Stimulated activated CD4-positive, alpha-beta T cell treated with anti-CD3 and anti-CD28 coated beads, Interleukin-12 subunit alpha, Interleukin-12 subunit beta, amount 100 ng/mL, for 4 hours (primary cell): ENCODE data around the gene PHPT1.
"Not testable (repeated sequence)": the region's sequence is repeated elsewhere in the genome, so short reads cannot be mapped to it uniquely, and the experiment has no call there.

Experiments
- DNase-seq: peaks from one replicate; pipeline ENCODE4 v3.0.0-alpha.2; 2020

The PHPT1 gene

DNA sequence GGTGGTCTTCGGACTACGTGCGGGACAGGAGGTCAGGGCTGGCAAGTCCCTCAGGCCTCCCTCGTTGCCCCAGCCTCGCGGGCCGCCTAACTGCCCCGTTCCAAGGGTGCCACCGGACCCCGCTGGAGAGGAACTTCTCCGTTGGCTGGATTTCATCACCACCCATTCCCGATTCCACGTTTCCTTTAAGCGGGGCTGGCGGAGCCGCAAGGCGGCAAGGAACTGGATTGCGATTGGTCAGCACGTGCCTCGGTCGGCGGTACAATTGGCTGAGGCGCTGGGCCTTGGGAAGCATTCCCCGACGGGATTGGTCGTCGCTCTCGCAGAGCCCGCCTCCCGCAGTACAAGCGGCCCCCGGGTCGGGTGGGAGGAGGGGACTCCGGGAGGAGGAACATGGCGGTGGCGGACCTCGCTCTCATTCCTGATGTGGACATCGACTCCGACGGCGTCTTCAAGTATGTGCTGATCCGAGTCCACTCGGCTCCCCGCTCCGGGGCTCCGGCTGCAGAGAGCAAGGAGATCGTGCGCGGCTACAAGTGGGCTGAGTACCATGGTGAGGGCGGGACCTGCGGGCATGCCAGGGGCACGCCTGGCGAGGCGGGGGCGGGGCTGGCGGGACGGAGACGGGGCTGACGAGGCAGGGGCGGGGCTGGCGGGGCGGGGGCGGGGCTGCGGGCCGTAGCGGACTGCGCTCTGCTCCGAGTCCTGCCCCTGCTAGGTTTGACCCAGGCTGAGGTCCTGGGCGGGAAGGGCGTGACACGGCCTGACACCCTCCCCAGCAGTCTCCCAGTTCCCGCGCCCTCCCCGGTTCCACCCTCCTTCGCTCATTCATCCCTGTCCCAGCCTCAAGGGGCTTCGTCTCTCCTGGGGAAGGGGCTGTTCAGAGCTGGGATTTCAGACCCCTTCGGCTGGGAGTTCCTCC, at the start of gene PHPT1:
TSS of gene PHPT1 (plus strand) at position 372 of the 922 bp plus-strand sequence. CDS start at position 394, 22 bp downstream.
- DNase-seq, result peak; percentile 94

DNA sequence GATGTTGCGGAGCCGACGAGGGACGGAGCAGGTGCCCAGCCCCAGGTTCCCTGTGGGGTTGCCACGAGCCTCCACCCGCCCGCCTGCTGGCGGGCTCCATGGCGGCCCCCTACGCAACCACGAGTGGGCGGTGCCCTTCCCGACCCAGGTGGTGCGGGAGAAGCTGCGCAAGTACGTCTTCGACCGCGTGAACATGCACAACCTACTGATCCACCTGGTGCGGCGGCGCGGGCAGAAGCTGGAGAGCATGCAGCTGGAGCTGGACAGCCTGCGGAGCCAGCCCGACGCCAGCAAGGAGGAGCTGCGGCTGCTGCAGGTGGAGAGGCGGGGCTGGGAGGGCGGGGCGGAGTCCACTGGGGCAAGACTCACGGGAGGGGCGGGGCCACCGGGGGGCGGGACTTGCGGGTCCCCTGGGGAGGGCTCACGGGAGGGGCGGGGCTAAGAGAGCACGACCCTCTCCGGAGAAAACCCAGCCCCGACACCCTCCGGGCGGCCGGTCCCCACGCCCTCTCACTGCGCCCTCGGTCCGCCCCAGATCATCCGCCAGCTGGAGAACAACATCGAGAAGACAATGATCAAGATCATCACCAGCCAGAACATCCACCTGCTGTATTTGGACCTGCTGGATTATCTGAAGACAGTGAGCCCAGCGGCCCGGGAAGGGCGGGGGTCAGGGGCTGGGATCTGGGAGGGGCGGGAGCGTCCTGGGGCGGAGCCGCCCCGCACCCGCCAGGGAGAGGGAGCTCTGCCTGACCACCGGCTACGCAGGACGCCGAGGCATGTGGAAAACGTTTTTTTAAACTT, 49.2 kb upstream of the PHPT1 start:
- DNase-seq, result peak; percentile 90

DNA sequence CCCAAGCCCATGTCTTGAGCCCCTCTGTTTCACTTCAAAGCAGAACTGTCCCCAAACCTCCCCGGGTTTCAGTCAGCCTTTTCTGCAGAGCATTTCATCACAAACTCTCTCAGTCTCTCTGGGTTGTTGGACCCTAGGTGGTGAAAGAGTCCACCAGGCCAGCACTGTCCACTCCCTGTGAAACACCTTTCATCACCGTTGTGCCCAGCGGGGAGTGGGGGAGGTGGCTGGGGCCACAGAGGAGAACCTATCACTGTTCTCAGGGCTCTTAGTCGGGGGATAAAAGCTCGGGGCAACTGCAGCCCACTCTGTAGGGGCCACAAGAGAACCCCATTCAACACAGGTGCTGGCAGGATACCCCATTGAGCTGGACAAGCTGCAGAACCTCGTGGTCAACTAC, 46.9 kb upstream of the PHPT1 start:
- DNase-seq, result no peak

DNA sequence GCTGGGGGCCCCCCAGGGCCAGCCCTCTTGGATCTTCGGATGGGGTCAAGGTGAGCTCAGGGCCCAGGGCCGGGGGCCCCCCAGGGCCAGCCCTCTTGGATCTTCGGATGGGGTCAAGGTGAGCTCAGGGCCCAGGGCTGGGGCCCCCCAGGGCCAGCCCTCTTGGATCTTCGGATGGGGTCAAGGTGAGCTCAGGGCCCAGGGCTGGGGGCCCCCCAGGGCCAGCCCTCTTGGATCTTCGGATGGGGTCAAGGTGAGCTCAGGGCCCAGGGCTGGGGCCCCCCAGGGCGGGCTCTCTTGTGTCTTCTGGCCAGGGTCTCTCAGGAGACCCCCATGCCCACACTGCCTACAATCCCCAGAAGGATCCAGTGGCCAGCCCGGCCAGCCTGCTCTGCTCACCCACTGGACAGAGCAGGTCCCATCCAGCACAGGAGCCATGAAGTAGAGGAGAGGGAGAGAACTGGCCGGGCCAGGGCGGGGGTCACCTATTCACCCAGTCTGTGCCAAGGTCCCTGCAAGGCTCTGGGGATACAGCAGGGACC, 46.1 kb upstream of the PHPT1 start:
- DNase-seq, result not testable (repeated sequence)

DNA sequence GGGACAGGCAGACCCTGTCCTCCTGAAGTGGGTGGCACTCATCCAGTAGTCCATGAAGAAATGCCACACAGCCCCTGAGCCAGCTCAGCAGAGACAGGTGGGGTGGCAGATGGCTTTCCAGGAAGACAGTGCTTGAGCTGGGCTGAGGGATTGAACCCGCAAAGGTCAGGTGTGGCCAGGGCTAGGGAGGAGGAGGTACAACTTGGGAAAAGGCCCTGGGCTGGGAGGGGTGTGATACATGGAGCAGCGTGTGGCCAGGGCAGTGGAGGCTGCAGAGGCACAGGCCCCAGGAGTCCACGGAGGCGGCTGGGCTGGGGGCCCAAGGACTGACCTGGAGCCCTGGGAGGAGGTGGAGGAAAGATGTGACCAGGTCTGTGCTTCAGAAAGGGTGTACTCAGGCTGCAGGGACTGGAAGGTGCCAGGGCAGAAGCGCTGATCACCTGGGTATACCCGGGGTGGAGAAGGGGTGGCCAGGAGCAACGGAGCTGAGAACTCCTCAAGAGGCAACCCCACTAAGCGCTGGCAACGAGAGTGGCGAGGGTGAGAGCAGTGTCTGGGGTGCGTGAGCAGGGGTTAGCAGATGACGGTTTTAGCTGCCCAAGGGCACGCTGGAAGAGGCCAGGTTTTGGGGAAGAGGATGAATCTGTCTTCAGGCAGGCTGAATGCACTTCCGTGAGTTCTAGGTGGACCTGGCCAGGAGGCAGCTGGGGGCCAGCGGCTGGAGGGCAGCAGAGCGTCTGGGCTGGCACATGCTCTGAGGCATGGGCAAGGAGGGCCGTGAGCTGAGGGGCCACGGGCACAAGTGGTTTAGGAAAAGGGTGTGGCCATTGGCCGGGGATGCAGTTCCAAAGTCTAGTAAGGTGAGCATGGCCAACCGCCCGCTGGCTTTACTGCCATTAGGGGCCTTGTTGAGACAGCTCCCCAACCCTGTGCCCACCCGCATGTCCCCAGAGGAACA, 45.4 kb upstream of the PHPT1 start:
- DNase-seq, result no peak

DNA sequence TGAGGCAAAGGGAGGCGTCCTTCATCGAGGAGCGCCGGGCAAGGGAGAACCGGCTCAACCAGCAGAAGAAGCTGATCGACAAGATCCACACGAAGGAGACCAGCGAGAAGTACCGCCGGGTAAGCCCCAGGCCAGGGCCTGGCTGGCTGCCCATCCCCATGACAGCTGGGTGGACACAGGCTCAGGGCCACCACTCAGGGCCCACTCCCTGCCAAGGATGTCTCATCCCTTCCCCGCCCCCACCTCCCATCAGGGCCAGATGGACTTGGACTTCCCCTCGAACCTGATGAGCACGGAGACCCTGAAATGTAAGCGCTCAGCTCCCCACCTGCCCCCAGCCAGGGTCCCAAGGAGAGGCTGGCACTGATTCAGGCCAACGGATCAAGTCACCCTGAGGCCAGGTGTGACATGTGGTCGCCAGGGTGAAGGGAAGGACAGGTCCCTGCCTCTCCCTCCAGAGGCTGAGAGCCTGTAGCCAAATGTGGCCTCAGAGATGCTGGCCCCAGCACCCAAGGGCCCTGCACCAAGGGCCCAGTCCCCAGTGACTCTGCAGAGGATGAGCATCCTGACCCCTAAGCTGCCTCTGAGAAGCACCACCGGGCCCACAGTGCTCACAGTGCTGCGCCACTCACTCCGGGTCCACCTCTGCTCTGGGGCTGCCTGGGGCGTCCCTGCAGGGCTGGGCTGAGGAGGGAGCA, 44.6 kb upstream of the PHPT1 start:
- DNase-seq, result no peak

DNA sequence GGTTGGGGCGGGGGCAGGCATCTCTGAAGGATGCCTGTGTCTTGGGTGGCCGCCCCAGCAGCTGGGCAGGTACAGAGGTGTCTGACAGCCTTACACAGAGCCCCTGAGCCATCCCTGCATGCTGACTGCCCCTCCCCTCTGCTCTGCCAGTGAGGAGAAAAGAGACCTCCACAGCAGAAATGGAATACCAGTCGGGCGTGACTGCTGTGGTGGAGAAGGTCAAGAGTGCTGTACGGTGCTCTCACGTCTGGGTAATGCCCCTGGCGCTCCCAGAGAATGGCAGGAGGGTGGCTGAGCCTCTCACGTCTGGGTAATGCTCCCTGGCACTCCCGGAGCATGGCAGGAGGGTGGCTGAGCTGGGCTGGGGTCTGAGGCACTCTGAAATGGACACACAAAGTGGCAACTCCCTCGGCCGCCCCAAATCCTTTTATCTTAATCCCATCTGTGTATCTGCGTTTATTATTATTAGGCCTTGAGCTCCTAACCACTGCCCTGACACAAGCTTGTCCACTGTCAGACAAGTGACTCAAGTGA, 43.9 kb upstream of the PHPT1 start:
- no peak for DNase-seq

DNA sequence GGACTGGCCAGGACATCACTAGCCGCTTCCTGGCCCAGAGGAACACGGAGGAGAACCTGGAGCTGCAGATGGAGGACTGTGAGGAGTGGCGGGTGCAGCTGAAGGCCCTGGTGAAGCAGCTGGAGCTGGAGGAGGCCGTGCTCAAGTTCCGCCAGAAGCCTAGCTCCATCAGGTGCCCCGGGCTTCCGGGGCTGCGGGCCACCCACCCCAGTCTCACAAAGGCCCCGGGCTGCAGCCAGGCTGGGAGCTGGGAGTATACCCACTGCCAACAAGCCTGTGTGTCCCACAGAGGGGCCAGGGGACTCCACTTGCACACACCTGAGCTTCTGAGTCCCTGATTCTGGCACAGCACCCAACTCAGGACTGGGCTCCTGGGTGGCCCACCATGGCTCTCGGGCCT, 43.1 kb upstream of the PHPT1 start:
- no peak for DNase-seq

DNA sequence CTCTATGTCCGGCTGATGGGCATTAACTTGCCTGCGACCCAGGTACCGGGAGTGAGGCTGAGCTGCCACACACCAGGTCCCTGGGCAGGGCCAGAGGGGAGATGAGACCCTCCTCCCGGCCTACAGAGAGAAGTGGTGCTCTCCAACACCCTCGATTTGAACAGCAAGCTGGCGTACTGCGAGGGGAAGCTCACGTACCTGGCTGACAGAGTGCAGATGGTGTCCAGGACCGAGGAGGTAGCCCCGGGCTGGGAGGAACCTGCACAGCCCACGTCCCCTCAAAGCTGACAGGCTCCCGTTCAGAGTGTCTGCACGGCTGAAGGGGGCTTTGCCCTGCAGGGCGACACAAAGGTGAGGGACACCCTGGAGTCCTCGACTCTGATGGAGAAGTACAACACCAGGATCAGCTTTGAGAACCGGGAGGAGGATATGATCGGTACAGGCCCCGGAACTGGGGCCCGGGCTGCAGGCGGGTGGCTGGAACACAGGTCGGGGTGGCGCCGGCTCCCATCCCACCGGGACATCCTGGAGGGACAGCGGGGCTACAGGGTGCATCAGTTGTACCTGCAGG, 42.5 kb upstream of the PHPT1 start:
- DNase-seq, result no peak

DNA sequence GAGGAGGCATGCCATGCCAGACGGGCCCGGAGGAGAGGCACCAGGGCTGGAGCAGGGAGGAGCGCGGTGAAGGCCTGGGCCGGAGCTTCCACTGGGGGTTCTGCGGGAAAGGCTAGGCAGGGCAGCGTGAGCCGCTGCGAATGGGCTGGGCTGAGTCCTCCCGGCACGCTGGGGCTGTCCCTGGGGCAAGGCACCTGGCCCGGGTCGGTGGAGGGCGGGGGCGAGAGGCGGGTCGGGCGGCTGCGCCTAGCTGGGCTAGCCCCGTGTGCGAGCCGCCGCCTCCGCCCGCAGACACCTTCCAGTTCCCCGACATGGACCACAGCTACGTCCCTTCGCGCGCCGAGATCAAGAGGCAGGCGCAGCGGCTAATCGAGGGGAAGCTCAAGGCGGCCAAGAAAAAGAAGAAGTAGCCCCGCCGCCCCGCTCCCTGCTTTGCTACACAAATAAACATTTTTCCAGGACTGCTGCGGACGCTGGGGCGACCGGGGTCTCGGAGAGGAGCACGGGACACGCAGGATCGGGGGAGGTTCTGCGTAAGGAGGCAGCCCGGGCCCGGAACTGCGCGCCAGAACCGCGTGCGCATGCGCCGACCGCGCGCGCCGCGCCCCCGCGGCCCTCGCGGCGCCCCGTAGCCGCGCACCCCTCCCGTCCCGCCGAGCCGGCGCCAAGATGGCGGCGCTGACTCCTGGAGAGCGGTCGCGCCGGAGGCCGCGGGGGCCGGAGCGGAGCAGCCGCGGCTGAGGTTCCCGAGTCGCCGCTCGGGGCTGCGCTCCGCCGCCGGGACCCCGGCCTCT, 41.7 kb upstream of the PHPT1 start, which contains the start of gene RABL6:
TSS of gene RABL6 (plus strand) at position 668 of the 794 bp plus-strand sequence. CDS start 249 bp downstream, outside the sequence.
- peak; percentile 77 for DNase-seq

DNA sequence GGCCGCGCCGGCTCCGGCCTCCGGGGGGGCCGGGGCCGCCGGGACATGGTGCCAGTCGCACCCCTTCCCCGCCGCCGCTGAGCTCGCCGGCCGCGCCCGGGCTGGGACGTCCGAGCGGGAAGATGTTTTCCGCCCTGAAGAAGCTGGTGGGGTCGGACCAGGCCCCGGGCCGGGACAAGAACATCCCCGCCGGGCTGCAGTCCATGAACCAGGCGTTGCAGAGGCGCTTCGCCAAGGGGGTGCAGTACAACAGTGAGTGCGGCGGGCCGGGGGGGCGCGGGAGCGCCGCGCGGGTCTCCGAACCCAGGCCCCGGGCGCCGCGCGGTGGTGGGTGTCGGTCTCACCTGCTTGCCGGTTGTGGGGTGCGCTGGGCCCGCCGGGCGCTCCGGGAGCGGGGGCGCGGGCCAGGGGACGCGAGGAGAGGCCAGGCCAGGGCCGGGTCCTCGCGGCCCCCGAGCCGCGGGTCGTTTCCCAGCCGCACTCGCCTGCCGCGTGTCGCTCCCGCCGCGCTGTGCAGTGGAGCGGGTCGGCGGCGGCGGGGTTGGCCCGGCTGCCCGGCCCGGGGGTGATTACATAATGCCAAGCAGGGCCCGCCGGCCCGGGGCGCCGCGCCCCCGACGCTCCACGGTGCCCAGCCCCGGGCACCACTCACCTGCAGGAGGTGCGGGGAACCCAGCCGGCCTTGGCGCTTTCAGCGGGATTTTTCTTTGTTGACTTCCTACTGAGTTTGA, 41.0 kb upstream of the PHPT1 start:
- DNase-seq, result peak; percentile 52

DNA sequence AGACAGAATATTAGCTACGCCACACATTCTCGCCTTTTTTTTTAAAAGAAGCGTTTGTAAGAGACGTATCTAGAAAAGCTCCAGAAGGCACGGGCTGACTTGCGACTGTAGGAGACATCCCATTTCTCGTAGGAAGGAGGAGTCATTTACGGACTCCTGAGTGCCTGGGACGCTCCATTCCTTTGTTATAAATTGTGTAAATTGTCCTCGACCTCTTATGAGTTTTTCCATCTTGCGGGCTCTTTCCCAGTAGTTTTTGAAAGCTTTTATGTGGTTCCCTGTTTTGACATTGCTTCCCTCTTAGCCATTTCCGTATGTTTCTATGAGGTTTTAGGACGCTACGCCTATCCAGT, 40.4 kb upstream of the PHPT1 start:
- DNase-seq, result no peak

DNA sequence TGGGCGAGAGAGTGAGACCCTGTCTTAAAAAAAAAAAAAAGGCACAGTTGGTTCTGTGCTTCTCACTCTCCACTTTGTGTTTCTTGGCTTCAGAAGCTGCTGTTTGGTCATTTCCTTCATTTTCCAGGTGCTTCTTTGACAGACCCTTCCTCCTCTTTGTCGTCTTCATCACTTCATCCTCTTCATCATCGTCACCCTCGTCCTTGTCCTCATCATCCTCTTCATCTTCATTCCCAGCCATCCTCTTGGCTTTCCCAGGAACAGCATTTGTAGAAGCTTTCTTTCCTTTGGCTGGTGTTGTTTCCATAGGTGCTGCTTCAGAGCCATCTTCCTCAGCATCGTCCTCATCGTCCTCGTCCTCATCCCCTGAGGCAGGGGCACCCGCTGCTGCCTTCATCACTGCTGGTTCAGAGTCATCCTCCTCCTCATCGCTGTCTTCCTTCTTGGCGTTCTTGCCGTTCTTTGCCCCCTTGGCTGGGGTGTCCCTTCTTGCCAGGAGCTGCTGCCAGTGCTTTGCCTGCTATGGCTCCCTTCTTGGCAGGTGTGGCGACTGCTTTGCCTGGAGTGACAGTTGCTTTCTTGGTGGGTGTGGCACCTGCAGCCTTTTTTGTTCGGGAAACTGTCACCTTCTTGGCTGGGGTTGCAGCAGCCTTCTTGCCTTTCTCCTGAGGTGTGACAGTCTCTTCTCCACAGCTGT, 34.3 kb upstream of the PHPT1 start:
- no peak for DNase-seq

DNA sequence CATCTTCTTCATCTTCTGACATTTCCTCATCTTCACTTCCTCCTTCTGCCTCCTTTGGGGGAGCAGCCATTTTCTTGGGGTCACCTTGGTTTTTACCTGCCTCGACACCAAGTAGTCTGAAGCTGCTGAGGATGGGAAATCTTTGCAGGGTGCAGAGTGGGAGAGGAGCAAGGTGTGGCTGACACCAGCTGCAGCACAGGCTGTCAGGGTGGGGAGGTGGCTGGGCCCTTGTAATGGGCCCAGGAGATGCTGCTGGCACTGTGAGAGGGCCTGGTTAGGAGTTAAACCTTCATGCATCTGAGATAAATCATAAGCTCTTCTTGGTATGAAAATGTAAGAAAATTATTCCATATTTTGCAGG, 33.8 kb upstream of the PHPT1 start:
- no peak for DNase-seq

DNA sequence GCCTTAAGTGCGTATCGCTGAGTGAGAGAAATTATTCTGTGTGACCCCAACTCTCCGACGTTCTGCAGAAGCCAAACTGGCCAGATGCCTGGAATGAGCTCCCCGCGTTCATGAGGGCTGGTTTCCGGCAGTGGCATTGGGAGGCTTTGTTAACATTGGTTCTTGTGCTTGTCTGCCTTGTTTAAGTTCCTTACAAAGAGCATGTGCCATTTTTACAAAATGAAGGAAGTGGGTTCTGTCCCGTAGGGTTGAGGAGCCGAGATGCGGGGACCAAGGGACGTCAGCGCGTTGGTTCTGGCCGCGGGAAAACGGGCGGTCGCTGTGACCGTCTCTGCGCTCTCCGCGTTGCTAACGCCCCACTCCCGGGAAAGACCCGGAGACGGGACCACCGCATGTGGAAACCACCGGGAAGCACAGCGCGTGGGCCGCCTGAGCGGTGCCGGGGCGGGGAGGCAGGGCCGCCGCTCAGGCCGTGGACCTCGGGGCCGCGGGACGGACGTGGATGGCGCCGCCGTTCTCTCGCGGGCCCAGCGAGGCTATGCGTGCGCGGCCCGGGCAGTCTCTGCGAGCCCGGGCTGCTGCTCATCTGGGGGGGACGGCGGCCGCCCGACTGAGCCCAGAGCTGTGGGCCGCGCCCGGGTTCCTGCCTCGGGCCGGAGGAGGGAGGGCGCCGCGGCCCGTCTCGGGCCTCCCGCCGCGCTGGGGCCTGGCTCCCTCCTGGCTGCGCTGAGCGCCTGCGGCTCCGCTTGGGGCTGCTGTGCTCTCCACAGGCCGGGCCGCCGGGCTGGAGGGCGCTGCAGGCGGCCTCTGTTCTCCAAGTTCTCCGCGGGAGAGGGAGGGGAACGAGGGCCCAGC, 28.0 kb upstream of the PHPT1 start:
- DNase-seq, result no peak

DNA sequence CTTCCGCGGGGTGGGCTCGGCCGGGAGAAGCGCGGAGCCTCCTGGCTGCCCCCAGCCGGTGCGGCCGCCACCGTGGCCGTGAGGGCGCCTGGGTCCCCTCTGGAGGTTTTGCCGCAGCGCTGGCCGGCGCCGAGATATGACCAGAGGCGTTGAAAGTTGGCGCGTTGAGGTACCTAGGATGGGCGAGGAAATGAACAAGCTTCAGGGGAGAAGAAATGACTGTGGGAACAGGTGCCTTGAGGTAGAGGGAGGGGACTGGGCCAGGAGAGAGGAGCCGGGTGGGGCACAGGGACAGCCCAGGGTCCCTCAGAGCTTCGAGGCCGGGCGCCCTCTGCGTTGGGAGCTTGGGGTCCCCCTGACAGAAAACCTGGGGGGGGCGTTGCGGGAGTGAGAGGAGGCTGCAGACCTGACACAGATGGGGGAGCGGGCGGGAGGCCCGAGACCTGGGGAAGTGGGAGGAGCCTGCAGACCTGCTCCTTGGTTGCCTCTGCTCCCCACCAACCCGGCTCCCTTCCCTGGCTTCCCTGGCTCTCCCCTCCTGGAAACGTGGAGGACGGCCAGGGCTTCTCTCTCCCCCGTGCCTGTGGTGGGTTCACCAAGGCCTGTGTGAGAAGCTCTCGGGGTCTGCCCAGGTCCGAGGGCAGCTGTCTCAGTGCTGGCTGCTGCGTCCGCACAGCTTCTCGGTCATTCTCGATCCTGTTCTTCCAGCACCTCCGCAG, 27.2 kb upstream of the PHPT1 start:
- no peak for DNase-seq
